ENCODE data around the gene PDE6A.

The PDE6A gene

GRCh38 chr5:149930043-149930748, 14.4 kb downstream of the PDE6A start:
- DNase-seq (ENCODE audit: low spot score) = no peak

GRCh38 chr5:149924486-149924885, 20.1 kb downstream of the PDE6A start:
- DNase-seq (ENCODE audit: low spot score) = no peak

GRCh38 chr5:149922950-149923349, 21.6 kb downstream of the PDE6A start:
- DNase-seq (ENCODE audit: low spot score) = no peak

GRCh38 chr5:149921597-149921996, 23.0 kb downstream of the PDE6A start:
- DNase-seq (ENCODE audit: low spot score) = no peak

- DNase-seq (ENCODE audit: low spot score) = no peak
These were observed 27.4 kb downstream of the PDE6A start for GRCh38 chr5:149917073-149917676.

GRCh38 chr5:149916334-149917072, 28.1 kb downstream of the PDE6A start:
- no peak for DNase-seq (ENCODE audit: low spot score)

- no peak for DNase-seq (ENCODE audit: low spot score)
These were observed 29.0 kb downstream of the PDE6A start for GRCh38 chr5:149915392-149916260.

GRCh38 chr5:149913436-149914419, 30.9 kb downstream of the PDE6A start:
- DNase-seq (ENCODE audit: low spot score) = no peak

GRCh38 chr5:149912226-149912871, 32.2 kb downstream of the PDE6A start:
- DNase-seq (ENCODE audit: low spot score) = no peak

- DNase-seq (ENCODE audit: low spot score) = no peak
These were observed 33.6 kb downstream of the PDE6A start for GRCh38 chr5:149911031-149911430.

- DNase-seq (ENCODE audit: low spot score) = no peak
These were observed 36.8 kb downstream of the PDE6A start for GRCh38 chr5:149907828-149908227.

GRCh38 chr5:149904977-149905376, 39.6 kb downstream of the PDE6A start:
- DNase-seq (ENCODE audit: low spot score) = no peak

GRCh38 chr5:149904293-149904886, 40.2 kb downstream of the PDE6A start:
- no peak for DNase-seq (ENCODE audit: low spot score)

GRCh38 chr5:149903404-149903803, 41.2 kb downstream of the PDE6A start:
- DNase-seq (ENCODE audit: low spot score) = no peak

- no peak for DNase-seq (ENCODE audit: low spot score)
These were observed 42.4 kb downstream of the PDE6A start for GRCh38 chr5:149902177-149902576.

GRCh38 chr5:149901511-149901910, 43.1 kb downstream of the PDE6A start:
- no peak for DNase-seq (ENCODE audit: low spot score)

- no peak for DNase-seq (ENCODE audit: low spot score)
These were observed 44.2 kb downstream of the PDE6A start for GRCh38 chr5:149900390-149900789.

- no peak for DNase-seq (ENCODE audit: low spot score)
These were observed 45.8 kb downstream of the PDE6A start for GRCh38 chr5:149898811-149899210.

GRCh38 chr5:149895416-149896345, 48.9 kb downstream of the PDE6A start:
- no peak for DNase-seq (ENCODE audit: low spot score)
